Skin of body (tissue), 2 donors: Measurements from ENCODE around the gene POGLUT3. TPM values are rescaled to one million over a fixed set of nuclear protein-coding genes. Genes with fewer than 3 reads are reported as not detected.

Experiments used
- DNase-seq: peaks from one replicate; lab custom pipeline; 2025; lab: John Stamatoyannopoulos, UW
- total RNA-seq: library from RNA; depleted of rRNA; stranded (reverse); fragments of >200 nt; gene quantifications from one replicate; pipeline ENCODE4 v1.2.3, GENCODE V29; 2014

The POGLUT3 gene
- total RNA-seq, 1 donor from 2014 or later = 49.1 TPM

- no peak for DNase-seq
These were observed 3.2 kb upstream of the POGLUT3 start for GRCh38 chr11:108501396-108501795.

- DNase-seq = no peak
These were observed 2.5 kb upstream of the POGLUT3 start for GRCh38 chr11:108500721-108501120.

GRCh38 chr11:108500169-108500568, 2.0 kb upstream of the POGLUT3 start:
- no peak for DNase-seq

- DNase-seq = no peak
These were observed 728 bp upstream of the POGLUT3 start for GRCh38 chr11:108498816-108499408.

- peak; percentile 98 for DNase-seq
These were observed 703 bp downstream of the POGLUT3 start for GRCh38 chr11:108497317-108498045.

- peak; percentile 21 for DNase-seq
These were observed 1.4 kb downstream of the POGLUT3 start for GRCh38 chr11:108496643-108497256.

GRCh38 chr11:108495326-108495725, 2.9 kb downstream of the POGLUT3 start:
- DNase-seq = no peak

- no peak for DNase-seq
These were observed 4.0 kb downstream of the POGLUT3 start for GRCh38 chr11:108494182-108494581.

- DNase-seq = no peak
These were observed 6.2 kb downstream of the POGLUT3 start for GRCh38 chr11:108491936-108492335.

GRCh38 chr11:108486828-108487227, 11.4 kb downstream of the POGLUT3 start:
- DNase-seq = no peak

GRCh38 chr11:108486331-108486730, 11.9 kb downstream of the POGLUT3 start:
- DNase-seq = no peak

GRCh38 chr11:108483163-108483562, 15.0 kb downstream of the POGLUT3 start:
- no peak for DNase-seq

- DNase-seq = no peak
These were observed 23.3 kb downstream of the POGLUT3 start for GRCh38 chr11:108474664-108475463.

- DNase-seq = no peak
These were observed 25.5 kb downstream of the POGLUT3 start for GRCh38 chr11:108472681-108473080.

GRCh38 chr11:108468478-108468864, 29.7 kb downstream of the POGLUT3 start:
- DNase-seq = no peak

- peak; percentile 99 for DNase-seq
These were observed 30.9 kb downstream of the POGLUT3 start, which contains the start of gene C11orf65 for GRCh38 chr11:108467091-108467823. Gene C11orf65, minus strand, starts transcription at chr11:108467529. Its CDS starts 5,970 bp downstream, at chr11:108461559.

GRCh38 chr11:108466405-108466804, 31.8 kb downstream of the POGLUT3 start:
- DNase-seq = peak; percentile 36

- DNase-seq = no peak
These were observed 44.9 kb downstream of the POGLUT3 start for GRCh38 chr11:108453207-108453835.
